Liver (tissue), 9 donors: ENCODE measurements around the gene CACNA1D. TPM values are rescaled to one million over a fixed set of nuclear protein-coding genes. Genes with fewer than 3 reads are reported as not detected.

ENCODE experiments used
- DNase-seq: peaks from one replicate; pipeline ENCODE4 v3.0.0-alpha.2; 2017; ENCODE audit warnings: low spot score
- H3K27ac ChIP-seq, 2 donors: one replicate each; pipeline ENCODE4 v1.7.0; 2013; ENCODE audit warnings: inconsistent platforms in 2 of 2, low read length in 2 of 2, control low read depth in 1 of 2, low read depth in 1 of 2, mild to moderate bottlenecking in 1 of 2
- H3K27me3 ChIP-seq, 4 donors: one replicate each; pipeline versions ENCODE4 v1.6.1 to v1.7.0; 2013; ENCODE audit warnings: low read length in 3 of 4, inconsistent platforms in 1 of 4, mild to moderate bottlenecking in 1 of 4, moderate library complexity in 1 of 4; ENCODE audit not compliant: control insufficient read depth in 4 of 4, insufficient read depth in 4 of 4
- H3K36me3 ChIP-seq, 4 donors: one replicate each; pipeline versions ENCODE4 v1.6.1 to v1.7.0; 2013; ENCODE audit warnings: low read length in 3 of 4, mild to moderate bottlenecking in 3 of 4, low read depth in 1 of 4, moderate library complexity in 1 of 4; ENCODE audit not compliant: control insufficient read depth in 4 of 4, insufficient read depth in 3 of 4
- H3K4me1 ChIP-seq, 4 donors: one replicate each; pipeline versions ENCODE4 v1.6.1 to v1.7.0; 2013; ENCODE audit warnings: low read length in 3 of 4, mild to moderate bottlenecking in 3 of 4, moderate library complexity in 1 of 4; ENCODE audit not compliant: control insufficient read depth in 4 of 4, insufficient read depth in 4 of 4
- H3K4me3 ChIP-seq, 3 donors: one replicate each; pipeline versions ENCODE4 v1.6.1 to v1.7.0; 2013; ENCODE audit warnings: low read length in 3 of 3, control low read depth in 1 of 3, low read depth in 1 of 3, mild to moderate bottlenecking in 1 of 3
- H3K9ac ChIP-seq, 2 donors: one replicate each; pipeline ENCODE4 v1.7.0; 2013; ENCODE audit warnings: low read length in 2 of 2, mild to moderate bottlenecking in 2 of 2, moderate library complexity in 2 of 2, control low read depth in 1 of 2, low read depth in 1 of 2
- H3K9me3 ChIP-seq, 4 donors: one replicate each; pipeline versions ENCODE4 v1.6.1 to v1.7.0; 2013; ENCODE audit warnings: low read length in 3 of 4; ENCODE audit not compliant: control insufficient read depth in 4 of 4
- EGR1 ChIP-seq, 2 donors: IDR thresholded peaks; 2 replicates each; pipeline ENCODE4 v1.6.1; 2016 to 2018; ENCODE audit warnings: antibody characterized with exemption in 2 of 2, low read depth in 2 of 2
- FOXA1 ChIP-seq: IDR thresholded peaks from 2 replicates; pipeline ENCODE4 v1.6.1; 2016; ENCODE audit warnings: antibody characterized with exemption
- GABPA ChIP-seq, 2 donors: IDR thresholded peaks in 1 of 2; conservative IDR thresholded peaks in 1 of 2; 2 replicates each; pipeline ENCODE4 v1.6.1; 2016; ENCODE audit warnings: antibody characterized with exemption in 2 of 2, mild to moderate bottlenecking in 1 of 2, moderate library complexity in 1 of 2
- HNF4G ChIP-seq: IDR thresholded peaks from 2 replicates; pipeline ENCODE4 v1.6.1; 2016; ENCODE audit warnings: antibody characterized with exemption
- JUND ChIP-seq, 2 donors: IDR thresholded peaks; 2 replicates each; pipeline ENCODE4 v1.6.1; 2016; ENCODE audit warnings: antibody characterized with exemption in 2 of 2
- NR2F2 ChIP-seq: IDR thresholded peaks from 2 replicates; pipeline ENCODE4 v1.6.1; 2016; ENCODE audit warnings: antibody characterized with exemption
- RAD21 ChIP-seq, 2 donors: IDR thresholded peaks; 2 replicates each; pipeline ENCODE4 v1.6.1; 2016; ENCODE audit warnings: antibody characterized with exemption in 2 of 2, mild to moderate bottlenecking in 2 of 2
- REST ChIP-seq: IDR thresholded peaks from 2 replicates; pipeline ENCODE4 v1.6.1; 2016; ENCODE audit warnings: antibody characterized with exemption, mild to moderate bottlenecking
- RXRA ChIP-seq, 2 donors: IDR thresholded peaks; 2 replicates each; pipeline ENCODE4 v1.6.1; 2017 to 2018; ENCODE audit warnings: antibody characterized with exemption in 2 of 2, mild to moderate bottlenecking in 1 of 2
- SP1 ChIP-seq: IDR thresholded peaks from 2 replicates; pipeline ENCODE4 v1.6.1; 2018; ENCODE audit warnings: antibody characterized with exemption, mild to moderate bottlenecking
- TAF1 ChIP-seq: conservative IDR thresholded peaks from 2 replicates; pipeline ENCODE4 v1.6.1; 2016; ENCODE audit warnings: antibody characterized with exemption, mild to moderate bottlenecking
- YY1 ChIP-seq: IDR thresholded peaks from 2 replicates; pipeline ENCODE4 v1.6.1; 2016; ENCODE audit warnings: antibody characterized with exemption, mild to moderate bottlenecking
- WGBS: extraction: QIAGEN DNeasy Blood & Tissue Kit; methylation state at CpG from one replicate; pipeline ENCODE4 v1.1.7; 2013; 5-methylcytosine and 5-hydroxymethylcytosine counted together
- polyA plus RNA-seq, 2 donors: library from polyadenylated mRNA; stranded (reverse) in 1 of 2; unstranded in 1 of 2; fragments of 200-250 nt in 1 of 2; fragments of >200 nt in 1 of 2; fragmentation: Nextera tagmentation in 1 of 2; extraction: Ambion mirVana in 1 of 2; gene quantifications; one replicate each; pipeline versions ENCODE4 v1.2.1 to v1.2.3, GENCODE V29; 2013 to 2015
- total RNA-seq, 2 donors: library from RNA; depleted of rRNA; stranded (reverse); fragments of >200 nt; gene quantifications; one replicate each; pipeline ENCODE4 v1.2.3, GENCODE V29; 2014
- TF ChIP-seq, protein P1 (sequence below): fragments of 150-350 bp; IDR thresholded peaks from 2 replicates; pipeline ENCODE4 v1.5.1; 2017; ENCODE audit warnings: improper control_type of control experiment, low read depth, low read length; ENCODE audit not compliant: missing input control
- TF ChIP-seq, protein P2 (sequence below): IDR thresholded peaks from 2 replicates; pipeline ENCODE4 v1.6.1; 2016; ENCODE audit warnings: antibody characterized with exemption
- donor health status: healthy.
- donor health status: healthy.
- donor health status: healthy.
- donor health status: healthy.
- donor health status: healthy.

The CACNA1D gene
- total and polyA plus RNA-seq, 4 donors: 1.8 to 18.9 (median 3.4) TPM

- Histone ChIP-seq H3K4me3 (no peak overlapping the region), H3K4me1 (no peaks in the 10 kb centered on the region), H3K27ac (no peak overlapping the region), H3K9ac (no peak overlapping the region), H3K9me3 (no peaks in the 10 kb centered on the region), H3K27me3 (no peaks in the 10 kb centered on the region), H3K36me3 (no peaks in the 10 kb centered on the region)
- no peak for DNase-seq
- 87% methylated on average over 15 of the region's 15 CpGs for WGBS
- TF ChIP-seq REST (no peak), RXRA (IDR thresholded peaks at IDR 0.05) (no peak), FOXA1 (no peak), RAD21 (IDR thresholded peaks at IDR 0.05) (no peak), NR2F2 (no peak), SP1 (no peak), HNF4G (no peak), JUND (IDR thresholded peaks at IDR 0.05) (no peak), EGR1 (IDR thresholded peaks at IDR 0.05; ENCODE audit: low read depth in 2 of 2) (no peak), GABPA (IDR thresholded peaks at IDR 0.05 in 1 of 2, conservative IDR thresholded peaks at IDR 0.05 in 1 of 2) (no peak), YY1 (no peak)
- TF ChIP-seq, protein P1, sequence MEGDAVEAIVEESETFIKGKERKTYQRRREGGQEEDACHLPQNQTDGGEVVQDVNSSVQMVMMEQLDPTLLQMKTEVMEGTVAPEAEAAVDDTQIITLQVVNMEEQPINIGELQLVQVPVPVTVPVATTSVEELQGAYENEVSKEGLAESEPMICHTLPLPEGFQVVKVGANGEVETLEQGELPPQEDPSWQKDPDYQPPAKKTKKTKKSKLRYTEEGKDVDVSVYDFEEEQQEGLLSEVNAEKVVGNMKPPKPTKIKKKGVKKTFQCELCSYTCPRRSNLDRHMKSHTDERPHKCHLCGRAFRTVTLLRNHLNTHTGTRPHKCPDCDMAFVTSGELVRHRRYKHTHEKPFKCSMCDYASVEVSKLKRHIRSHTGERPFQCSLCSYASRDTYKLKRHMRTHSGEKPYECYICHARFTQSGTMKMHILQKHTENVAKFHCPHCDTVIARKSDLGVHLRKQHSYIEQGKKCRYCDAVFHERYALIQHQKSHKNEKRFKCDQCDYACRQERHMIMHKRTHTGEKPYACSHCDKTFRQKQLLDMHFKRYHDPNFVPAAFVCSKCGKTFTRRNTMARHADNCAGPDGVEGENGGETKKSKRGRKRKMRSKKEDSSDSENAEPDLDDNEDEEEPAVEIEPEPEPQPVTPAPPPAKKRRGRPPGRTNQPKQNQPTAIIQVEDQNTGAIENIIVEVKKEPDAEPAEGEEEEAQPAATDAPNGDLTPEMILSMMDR: no peak
- TF ChIP-seq, protein P2, sequence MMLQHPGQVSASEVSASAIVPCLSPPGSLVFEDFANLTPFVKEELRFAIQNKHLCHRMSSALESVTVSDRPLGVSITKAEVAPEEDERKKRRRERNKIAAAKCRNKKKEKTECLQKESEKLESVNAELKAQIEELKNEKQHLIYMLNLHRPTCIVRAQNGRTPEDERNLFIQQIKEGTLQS: no peak
Observed at GRCh38 chr3:53675022-53675697, 180.7 kb downstream of the CACNA1D start.

- Histone ChIP-seq H3K9ac (no peak overlapping the region), H3K36me3 (no peaks in the 10 kb centered on the region), H3K4me3 (no peak overlapping the region), H3K27me3 (no peaks in the 10 kb centered on the region), H3K27ac (no peak overlapping the region), H3K4me1 (no peaks in the 10 kb centered on the region), H3K9me3 (no peaks in the 10 kb centered on the region)
- WGBS: 89% methylated on average over 11 of the region's 11 CpGs
- DNase-seq: no peak
- TF ChIP-seq FOXA1 (no peak), TAF1 (no peak), YY1 (no peak)
Observed at GRCh38 chr3:53675942-53676341, 181.5 kb downstream of the CACNA1D start.
